RPMI8226 (cell line): ENCODE results near the gene KCNC1.

Experiments used
- DNase-seq: peaks from one replicate; pipeline ENCODE4 v3.0.0-alpha.2; 2015

KCNC1 gene

DNA sequence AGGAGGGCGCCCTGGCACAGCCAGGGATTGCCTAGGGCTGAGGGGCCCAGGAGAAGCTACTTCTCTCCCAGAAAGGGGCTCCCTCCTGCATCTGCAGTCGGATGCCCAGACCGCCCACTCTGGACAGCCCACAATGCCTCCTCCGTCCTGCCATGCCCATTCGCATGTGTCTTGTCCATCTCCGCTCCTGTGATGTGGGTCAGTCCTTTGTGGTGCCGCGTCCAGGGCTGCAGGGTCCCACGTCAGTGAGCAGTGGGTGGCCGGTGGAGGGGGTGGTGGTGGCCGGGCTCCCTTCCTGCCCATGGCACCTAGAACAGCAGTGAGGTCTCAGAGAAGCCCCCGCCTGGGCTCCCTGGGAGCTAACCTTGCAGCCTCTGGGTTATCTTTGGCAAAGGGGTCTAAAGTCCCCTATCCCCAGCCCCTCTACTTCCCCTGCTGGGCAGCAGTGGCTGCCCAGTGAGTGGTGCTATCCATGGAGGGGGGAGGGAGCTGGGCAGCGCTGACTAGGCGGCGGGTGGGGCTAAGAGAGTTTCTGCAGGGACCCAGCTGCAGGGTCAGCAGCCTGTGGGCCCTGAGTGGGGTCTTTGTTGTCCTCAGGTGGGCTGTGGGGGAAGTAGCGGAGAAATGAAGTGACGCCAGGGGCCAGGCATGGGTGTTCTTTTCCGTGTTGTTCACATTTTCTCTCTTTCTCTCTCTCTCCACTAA, 41.1 kb downstream of the KCNC1 start:
- no peak for DNase-seq

DNA sequence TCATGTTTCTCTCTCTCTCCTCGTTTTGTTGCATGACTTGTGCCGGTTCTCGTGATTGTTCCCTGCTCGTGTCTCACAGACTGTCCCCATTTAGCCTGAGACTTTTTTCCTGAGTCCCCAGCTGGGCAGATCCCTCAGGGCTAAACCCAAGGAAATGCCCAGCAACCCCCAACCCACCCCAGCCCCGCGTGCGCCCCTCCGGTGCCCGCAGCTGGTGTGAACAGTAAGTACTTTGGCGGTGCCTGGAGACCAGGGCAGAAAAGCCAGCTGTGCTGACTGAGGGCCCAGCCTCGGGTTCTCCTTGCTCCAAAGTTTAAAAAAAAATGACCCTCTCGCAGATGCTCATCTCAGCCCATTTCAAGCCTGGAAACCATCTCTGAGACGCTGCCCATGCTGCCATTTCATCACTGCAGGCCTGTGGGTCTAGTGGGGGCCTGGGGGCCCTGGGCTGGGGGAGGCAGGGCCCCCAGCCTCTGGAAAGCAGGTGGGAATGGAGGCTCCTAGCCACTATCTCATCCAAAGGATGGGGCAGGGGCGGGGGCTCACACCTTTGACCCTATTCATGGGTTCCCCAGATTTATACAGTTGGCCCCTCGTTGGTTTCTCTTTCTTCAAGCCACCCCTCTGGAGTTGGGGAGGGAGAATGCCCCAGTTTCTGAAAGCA, 41.8 kb downstream of the KCNC1 start:
- DNase-seq, result no peak

- no peak for DNase-seq
These were observed 42.6 kb downstream of the KCNC1 start for GRCh38 chr11:17777086-17777737.

DNA sequence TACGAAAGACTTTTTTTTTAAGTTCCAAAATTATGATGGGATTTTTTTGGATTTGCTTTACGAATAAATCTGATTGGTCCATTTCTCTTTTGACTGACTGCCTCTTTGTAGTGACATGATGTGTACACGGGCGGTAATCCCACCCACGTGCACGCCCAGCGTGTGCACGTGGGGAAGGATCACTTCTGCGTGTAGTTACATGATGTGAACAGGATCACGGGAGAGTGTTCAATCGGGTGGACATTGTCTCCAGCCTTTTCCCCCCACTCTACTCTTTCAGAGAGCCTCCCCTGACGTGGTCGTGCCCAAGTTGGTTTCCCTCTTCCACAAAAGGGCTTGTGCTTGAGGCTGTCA, 43.1 kb downstream of the KCNC1 start:
- DNase-seq, result no peak

DNA sequence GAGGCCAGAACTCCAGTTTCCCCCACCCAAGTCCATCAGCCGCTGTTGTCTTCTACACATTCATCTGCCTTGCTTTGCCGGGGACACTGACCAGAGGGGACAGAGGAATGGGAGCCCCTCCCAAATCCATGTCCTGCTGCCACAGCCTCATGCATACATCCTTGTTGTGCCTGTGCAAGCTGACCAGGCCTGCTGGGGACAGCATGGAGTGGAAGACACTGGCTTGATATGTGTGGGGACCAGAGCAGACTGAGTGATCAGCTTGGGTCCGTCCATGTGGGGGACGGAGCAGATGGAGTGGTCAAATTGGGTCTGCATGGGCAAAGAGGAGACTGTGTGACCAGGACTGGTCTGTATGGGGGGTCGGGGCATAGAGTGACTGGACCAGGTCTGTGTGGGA, 43.8 kb downstream of the KCNC1 start:
- DNase-seq, result no peak

GRCh38 chr11:17778956-17779860, 44.6 kb downstream of the KCNC1 start:
- DNase-seq, result no peak

DNA sequence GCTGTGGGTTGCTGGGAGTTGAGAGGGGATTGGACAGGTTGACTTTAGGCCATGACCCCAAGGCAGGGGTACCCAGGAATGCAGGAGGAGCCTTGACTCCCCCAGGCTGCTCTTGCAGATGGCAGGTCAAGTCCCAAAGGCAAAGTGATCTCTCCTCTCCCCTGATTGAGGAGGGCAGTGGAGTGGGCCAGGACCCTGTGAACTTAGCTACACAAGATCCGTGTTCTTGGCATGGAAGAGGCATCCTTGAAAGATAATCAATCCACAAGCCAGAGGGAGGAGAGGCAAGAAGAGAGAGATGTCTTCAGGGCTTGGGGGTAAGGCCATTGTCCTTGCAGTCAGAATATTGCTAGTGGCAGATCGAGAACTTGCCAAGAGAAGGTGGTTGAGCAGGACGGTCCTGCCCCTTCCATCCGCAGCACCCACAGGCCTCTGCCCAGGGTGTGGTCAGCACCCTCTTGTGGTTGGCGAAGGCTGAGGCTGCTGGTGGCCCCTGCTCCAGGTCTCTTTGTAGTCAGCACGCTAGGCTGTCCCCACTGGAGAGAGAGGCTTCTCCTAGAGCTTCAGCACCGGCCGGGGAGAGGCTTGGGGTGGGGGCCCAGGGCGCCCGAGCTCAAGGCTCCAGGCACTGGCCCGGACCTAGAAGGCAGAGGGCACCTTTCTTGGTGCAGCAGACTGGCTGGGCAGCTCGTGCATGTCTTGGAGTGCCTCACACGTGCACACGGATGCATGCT, 45.4 kb downstream of the KCNC1 start:
- no peak for DNase-seq

DNA sequence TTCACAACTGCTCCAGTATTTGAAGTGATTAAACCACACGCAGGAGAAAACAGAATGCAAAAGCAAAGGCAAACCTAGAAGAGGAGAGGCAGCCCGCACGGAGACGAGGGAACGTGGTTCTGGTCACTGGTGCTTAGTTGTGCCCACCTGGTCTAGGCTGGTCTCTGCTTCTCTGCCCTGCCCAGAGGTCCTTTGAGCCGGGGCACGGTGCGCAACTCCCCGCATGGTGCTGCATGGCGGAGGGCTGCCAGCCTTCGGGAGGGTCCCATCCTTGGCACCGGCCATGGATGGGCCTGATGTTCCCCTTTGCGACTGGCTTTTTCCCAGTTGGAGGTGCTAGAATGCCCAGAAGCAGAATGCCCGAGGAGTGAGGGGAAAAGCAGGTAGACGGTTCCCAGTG, 46.1 kb downstream of the KCNC1 start:
- DNase-seq, result no peak

DNA sequence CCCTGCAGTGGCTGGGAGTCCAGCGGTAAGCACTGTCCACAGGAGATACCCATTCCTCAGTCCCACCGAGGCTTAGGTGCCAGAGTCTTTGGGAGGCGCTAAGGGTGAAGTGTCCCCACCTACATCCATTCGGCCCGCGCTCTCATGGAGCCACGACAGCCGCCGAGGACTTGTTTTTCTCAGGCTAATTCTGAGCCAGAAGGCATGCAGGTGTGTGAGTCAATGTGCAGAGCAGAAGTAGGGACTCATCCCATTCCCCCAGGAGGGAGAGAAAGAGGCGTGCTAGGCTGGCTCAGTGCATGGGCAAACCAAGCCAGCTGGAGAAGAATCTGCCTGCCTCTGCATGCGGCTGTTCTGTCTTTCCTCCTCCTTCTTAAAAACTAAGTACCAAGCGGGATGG, 46.6 kb downstream of the KCNC1 start:
- no peak for DNase-seq

DNA sequence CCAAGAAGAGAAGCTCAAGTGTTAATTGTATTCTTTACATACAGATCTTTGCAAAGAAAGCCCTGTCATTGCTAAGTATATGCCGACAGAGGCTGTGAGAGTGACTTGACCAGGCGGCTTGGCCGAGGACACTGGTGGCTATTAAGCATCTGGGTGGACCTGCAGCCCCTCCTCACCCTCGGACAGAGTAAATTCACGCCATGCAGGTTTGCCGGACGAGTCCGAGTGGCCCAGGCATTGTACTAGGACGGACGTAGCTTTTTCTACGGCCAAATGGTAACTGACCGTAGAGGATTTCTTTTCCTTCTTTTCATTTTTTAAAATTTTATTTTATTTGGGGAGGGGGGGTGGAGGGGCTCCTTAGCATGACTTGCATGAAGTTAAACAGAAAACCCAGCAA, 47.0 kb downstream of the KCNC1 start:
- DNase-seq, result no peak

GRCh38 chr11:17782145-17782544, 47.6 kb downstream of the KCNC1 start:
- DNase-seq, result no peak

DNA sequence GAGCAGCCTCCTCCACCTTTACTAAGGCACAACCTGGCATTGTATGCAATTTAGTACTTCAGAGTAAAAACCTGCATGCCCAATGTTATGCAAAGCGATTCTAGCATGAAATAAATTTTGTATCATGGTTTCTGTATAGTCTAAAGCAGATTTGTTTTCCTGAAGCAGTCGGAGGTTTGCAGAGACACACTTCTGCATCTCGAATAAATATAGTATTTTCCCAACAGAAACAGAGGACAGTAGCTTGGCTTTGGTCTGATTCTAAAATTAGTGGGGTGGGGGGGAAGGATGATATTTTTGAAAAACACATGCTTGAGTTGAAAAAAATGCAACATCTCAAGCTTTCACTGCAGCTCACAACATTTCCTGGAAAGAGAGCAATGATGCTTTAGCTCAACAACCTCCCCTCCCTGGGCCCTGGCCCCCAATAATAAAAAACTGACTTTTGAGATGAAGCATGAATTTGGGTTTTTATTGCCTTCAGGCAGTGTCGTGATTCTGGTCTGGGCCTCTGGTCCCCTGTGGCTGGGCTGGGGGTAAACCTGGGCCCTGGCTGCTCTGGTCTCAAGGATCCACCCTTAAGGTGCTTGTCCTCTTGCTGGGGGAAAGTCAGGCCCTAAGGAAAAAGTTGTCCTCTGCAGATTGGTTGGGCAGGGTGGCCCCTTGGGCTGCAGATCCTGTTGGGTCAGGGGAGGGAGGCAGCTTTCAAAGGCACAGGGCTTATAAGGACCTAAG, 48.2 kb downstream of the KCNC1 start:
- DNase-seq, result no peak

GRCh38 chr11:17783878-17784277, 49.3 kb downstream of the KCNC1 start:
- no peak for DNase-seq

DNA sequence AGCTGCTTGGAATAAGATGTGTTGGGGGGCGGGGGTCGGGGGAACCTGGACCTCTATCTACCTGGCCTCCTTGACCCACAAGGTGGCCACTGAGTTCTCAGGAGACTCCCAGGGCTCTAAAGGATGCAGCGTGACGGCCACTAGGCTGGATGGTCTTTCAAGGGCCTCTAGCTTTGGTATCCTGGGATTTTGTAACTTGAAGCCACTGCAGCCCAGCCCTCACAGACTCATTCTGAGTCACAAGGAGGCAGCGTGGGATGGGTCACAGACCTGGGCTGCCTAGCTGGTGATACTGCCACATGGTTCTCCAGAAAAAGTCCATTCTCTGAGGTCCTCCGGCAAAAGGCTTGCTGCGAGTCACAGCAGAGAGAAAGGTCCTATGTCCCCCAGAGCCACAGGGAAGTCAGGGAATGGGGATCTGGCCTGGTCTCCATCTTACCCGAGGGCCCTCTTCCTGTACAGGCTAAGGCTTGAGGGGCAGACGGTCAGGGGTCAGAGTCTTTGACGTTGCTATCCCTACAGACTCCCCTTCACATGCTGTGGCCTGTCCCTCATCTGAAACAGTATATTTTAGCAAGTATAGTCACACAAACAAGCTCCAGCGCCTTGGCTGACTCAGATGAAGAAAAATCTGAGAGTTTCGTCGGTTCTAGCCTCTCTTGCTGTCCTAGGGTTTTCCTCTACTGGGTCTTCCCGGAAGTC, 52.4 kb downstream of the KCNC1 start:
- no peak for DNase-seq

DNA sequence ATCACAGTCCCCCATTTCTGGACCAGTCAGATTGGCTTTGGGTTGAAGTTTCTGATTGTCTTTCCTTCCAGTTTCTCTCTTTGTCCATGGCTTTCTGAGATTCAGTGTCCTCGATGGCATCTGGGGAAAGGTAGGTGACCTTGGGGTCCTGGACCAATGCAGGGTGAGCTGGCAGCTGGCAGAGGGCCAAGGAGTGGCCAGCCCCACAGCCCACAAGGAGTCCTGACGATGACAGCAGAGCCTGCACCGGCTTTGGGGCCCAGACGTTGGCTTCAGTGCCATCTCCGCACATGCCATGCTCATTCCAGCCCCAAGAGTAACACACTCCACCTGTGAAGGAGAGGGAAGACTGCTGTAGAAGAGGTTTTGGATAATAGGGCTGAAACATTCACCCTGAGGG, 53.5 kb downstream of the KCNC1 start:
- DNase-seq, result no peak

GRCh38 chr11:17790453-17790852, 55.9 kb downstream of the KCNC1 start:
- no peak for DNase-seq

DNA sequence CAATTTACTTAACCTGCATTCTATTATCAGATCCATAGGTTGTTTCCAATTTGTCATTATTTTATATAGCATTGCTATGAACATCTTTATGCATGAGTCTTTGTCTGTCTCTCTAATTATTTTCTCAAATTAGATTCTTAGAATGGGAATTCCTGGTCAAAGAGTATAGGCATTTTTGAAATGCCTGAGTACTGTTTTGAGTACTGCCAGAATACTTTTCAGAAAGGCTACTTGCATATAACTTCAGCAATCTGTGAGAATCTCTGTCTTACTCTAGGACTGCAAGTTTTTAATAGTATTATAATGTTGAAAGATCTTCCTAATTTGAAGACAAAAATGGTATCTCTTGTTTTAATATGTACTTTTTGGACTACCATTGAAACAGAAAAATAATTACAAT, 56.6 kb downstream of the KCNC1 start:
- DNase-seq, result no peak

DNA sequence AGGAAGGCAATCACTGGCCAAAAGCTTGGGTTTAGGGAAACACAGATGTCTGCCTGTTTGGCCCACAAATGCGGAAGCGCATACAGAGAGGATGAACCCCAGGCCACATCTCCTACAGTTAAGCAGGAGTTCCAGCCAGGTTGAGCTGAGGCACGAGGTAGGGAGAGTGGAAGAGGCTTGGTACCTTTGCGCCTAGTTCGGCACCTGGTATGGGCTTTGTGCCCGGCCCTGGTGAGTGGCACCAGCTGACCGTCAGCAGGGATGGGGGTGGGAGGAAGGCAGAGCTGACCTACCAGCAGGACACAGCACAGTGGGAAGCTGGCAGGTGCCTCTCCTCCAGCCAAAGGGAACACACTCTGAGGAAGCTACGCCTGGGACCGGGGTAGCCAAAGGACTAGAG, 57.6 kb downstream of the KCNC1 start:
- no peak for DNase-seq

- DNase-seq, result no peak
These were observed 59.1 kb downstream of the KCNC1 start for GRCh38 chr11:17793642-17794170.

DNA sequence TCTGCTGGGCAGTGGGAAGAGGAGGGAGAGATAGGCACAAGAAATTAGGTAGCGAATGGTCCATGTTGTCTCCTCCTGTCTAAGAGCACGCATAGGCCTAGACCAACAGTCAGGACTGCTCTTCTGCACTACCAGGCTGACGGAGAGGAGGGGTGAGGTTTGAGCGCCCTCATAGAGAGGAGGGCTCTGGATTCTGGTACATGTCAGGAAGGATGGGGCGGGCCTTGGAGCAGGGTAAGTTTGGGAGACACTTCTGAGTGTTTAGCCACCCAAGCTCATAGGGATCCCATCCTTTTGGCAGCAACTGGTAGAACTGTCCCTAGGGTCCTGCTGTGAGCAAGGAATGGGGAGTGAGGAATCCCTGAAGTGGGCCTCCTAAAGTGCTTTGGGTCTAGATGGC, 60.4 kb downstream of the KCNC1 start:
- no peak for DNase-seq

GRCh38 chr11:17796154-17796553, 61.6 kb downstream of the KCNC1 start:
- DNase-seq, result no peak
